Measurements from ENCODE around the gene ERBB2. TPM values are rescaled to one million over a fixed set of nuclear protein-coding genes. Genes with fewer than 3 reads are reported as not detected.
A peak's percentile ranks its signal among the peaks of the same experiment; 100 is the strongest.

ERBB2 gene
- total and polyA plus RNA-seq, 2 of the 13 experiments (the other 11 are each of a cell fraction or from before 2014, with no cell fraction given), result 57.7 to 64.1 TPM

GRCh38 chr17:39738983-39739884 lies 39.4 kb downstream of the ERBB2 start (continued):
- TF ChIP-seq ARHGAP35 (CRISPR knock-in tag; IDR thresholded peaks at IDR 0.05; ENCODE audit: borderline replicate concordance) (peak; percentile 87; the same call in 1 of the 2 replicates), RERE (CRISPR knock-in tag; IDR thresholded peaks at IDR 0.05; ENCODE audit: low read depth) (peak; percentile 13; the same call in 1 of the 2 replicates), TFDP2 (CRISPR knock-in tag; IDR thresholded peaks at IDR 0.05) (peak; percentile 78), MYNN (CRISPR knock-in tag; IDR thresholded peaks at IDR 0.05; ENCODE audit: low read depth) (0 out of 2 replicates have a peak, but pooled peaks have one; percentile 78), ZNF10 (CRISPR knock-in tag; IDR thresholded peaks at IDR 0.05; ENCODE audit: borderline replicate concordance, low read depth) (0 out of 2 replicates have a peak, but pooled peaks have one; percentile 22), RXRB (CRISPR knock-in tag; IDR thresholded peaks at IDR 0.05; ENCODE audit: borderline replicate concordance) (no peak; the same call in 1 of the 2 replicates), ZNF33B (CRISPR knock-in tag; IDR thresholded peaks at IDR 0.05) (0 out of 2 replicates have a peak, but pooled peaks have one; percentile 73), ZNF597 (CRISPR knock-in tag; IDR thresholded peaks at IDR 0.05) (0 out of 2 replicates have a peak, but pooled peaks have one; percentile 51), ATRX (CRISPR knock-in tag; IDR thresholded peaks at IDR 0.05; ENCODE audit: borderline replicate concordance) (no peak), BRCA1 (CRISPR knock-in tag; IDR thresholded peaks at IDR 0.05) (no peak), PRMT3 (CRISPR knock-in tag; IDR thresholded peaks at IDR 0.05; ENCODE audit: borderline replicate concordance, low read depth) (no peak), TSC22D2 (CRISPR knock-in tag; IDR thresholded peaks at IDR 0.05; ENCODE audit: borderline replicate concordance) (no peak; the same call in 1 of the 2 replicates), ARNTL (CRISPR knock-in tag; IDR thresholded peaks at IDR 0.05) (peak; percentile 88), MTERF4 (CRISPR knock-in tag; IDR thresholded peaks at IDR 0.05) (peak; percentile 75; the same call in 1 of the 2 replicates)
